ENCODE results near the gene CTCF. TPM values are rescaled to one million over a fixed set of nuclear protein-coding genes. Genes with fewer than 3 reads are reported as not detected.

Gene CTCF
- total RNA-seq, 2 donors from 2014 or later, result 37.0 to 47.3 TPM

DNA sequence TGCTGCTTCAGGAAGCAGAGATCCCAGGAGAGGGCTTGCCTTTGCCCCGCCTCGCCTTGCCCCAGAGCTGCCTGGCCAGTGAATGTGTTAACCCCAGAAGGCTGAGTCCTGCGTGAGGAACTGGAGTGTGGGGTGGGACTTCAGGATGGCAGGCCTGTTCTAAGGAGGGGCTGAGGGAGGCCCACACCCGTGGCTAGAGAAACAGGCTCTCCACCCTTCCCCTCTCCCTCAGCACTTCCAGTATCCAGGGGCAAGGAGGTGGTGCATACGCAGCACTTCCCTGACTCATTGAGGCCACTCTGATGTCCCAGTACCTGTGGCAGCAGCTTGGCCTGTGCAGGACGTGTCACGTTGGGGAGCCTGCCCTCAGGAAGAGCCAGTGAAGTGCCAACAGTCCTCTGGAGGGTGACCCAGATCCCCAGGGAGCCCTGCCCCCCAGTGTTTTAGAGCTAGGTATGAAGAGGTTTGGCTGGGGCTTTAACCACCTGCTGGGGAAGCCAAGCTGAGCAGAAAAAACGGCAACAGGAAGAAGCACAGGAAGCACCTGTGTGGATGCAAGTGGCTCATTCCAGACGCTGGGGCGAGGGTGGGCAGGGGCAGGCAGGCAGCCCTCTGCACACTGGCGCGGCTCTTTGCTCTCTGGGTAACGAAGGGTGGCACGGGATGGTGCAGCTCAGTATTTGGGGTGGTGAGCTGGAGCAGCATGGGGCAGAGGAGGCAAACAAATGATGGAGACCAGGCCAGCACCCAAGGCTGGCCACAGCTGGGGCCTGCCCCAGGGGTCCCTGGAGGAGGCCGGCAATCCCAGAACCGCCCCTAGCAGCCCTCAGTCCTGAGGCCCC is 14.7 kb upstream of the CTCF start:
- no peaks in the 10 kb centered on the region for H3K27me3 ChIP-seq
- intact Hi-C loops (cut with DNase I), result loop anchor here (10.0 kb wide), 1 partner anchor 107 kb away; no protein-coding TSS in a partner anchor
- peak overlapping the region; percentile 18 to 38 for H3K9ac ChIP-seq (ENCODE audit: low read depth in 2 of 2, low read length in 2 of 2)
- peaks cover 5% of the 10 kb centered on the region for H3K4me1 ChIP-seq
- H3K4me3 ChIP-seq, result no peak overlapping the region
- peak overlapping the region; percentile 14 for H3K27ac ChIP-seq
- H3K36me3 ChIP-seq, result no peaks in the 10 kb centered on the region
- TF ChIP-seq, protein P1, sequence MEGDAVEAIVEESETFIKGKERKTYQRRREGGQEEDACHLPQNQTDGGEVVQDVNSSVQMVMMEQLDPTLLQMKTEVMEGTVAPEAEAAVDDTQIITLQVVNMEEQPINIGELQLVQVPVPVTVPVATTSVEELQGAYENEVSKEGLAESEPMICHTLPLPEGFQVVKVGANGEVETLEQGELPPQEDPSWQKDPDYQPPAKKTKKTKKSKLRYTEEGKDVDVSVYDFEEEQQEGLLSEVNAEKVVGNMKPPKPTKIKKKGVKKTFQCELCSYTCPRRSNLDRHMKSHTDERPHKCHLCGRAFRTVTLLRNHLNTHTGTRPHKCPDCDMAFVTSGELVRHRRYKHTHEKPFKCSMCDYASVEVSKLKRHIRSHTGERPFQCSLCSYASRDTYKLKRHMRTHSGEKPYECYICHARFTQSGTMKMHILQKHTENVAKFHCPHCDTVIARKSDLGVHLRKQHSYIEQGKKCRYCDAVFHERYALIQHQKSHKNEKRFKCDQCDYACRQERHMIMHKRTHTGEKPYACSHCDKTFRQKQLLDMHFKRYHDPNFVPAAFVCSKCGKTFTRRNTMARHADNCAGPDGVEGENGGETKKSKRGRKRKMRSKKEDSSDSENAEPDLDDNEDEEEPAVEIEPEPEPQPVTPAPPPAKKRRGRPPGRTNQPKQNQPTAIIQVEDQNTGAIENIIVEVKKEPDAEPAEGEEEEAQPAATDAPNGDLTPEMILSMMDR (IDR thresholded peaks at IDR 0.05), result no peak
- H3K9me3 ChIP-seq, result no peaks in the 10 kb centered on the region
- DNase-seq, result peak; percentile 48

- H3K36me3 ChIP-seq, result no peaks in the 10 kb centered on the region
- TF ChIP-seq, protein P1 (IDR thresholded peaks at IDR 0.05), result no peak
- H3K9ac ChIP-seq (ENCODE audit: low read depth in 2 of 2, low read length in 2 of 2), result peak overlapping the region in 1 of 2 donors; percentile 35
- no peaks in the 10 kb centered on the region for H3K9me3 ChIP-seq
- H3K4me1 ChIP-seq, result peaks cover 5% of the 10 kb centered on the region
- DNase-seq, result no peak
- H3K27ac ChIP-seq, result peak overlapping the region; percentile 14
- intact Hi-C loops (cut with DNase I), result loop anchor here (10.0 kb wide), 1 partner anchor 106 kb away; no protein-coding TSS in a partner anchor
- H3K4me3 ChIP-seq, result no peak overlapping the region
- H3K27me3 ChIP-seq, result no peaks in the 10 kb centered on the region
These were observed 13.8 kb upstream of the CTCF start for GRCh38 chr16:67548265-67549126.

- Histone ChIP-seq H3K4me3 (no peak overlapping the region), H3K9ac (ENCODE audit: low read depth in 2 of 2, low read length in 2 of 2) (no peak overlapping the region), H3K27ac (no peak overlapping the region), H3K27me3 (no peaks in the 10 kb centered on the region), H3K9me3 (no peaks in the 10 kb centered on the region), H3K4me1 (peaks cover 5% of the 10 kb centered on the region), H3K36me3 (no peaks in the 10 kb centered on the region)
- intact Hi-C loops (cut with DNase I), result loop anchor here (10.0 kb wide), 1 partner anchor 106 kb away; no protein-coding TSS in a partner anchor
- DNase-seq, result no peak
- TF ChIP-seq, protein P1 (IDR thresholded peaks at IDR 0.05), result no peak
These were observed 13.1 kb upstream of the CTCF start for GRCh38 chr16:67549240-67549639.

GRCh38 chr16:67549936-67550335 is 12.4 kb upstream of the CTCF start:
- Histone ChIP-seq H3K27me3 (no peaks in the 10 kb centered on the region), H3K9me3 (no peaks in the 10 kb centered on the region), H3K27ac (no peak overlapping the region), H3K4me3 (no peak overlapping the region), H3K36me3 (no peaks in the 10 kb centered on the region), H3K4me1 (peaks cover 5% of the 10 kb centered on the region), H3K9ac (ENCODE audit: low read depth in 2 of 2, low read length in 2 of 2) (no peak overlapping the region)
- DNase-seq, result no peak
- TF ChIP-seq, protein P1 (IDR thresholded peaks at IDR 0.05), result no peak
- intact Hi-C loops (cut with DNase I), result loop anchor here (10.0 kb wide), 1 partner anchor 105 kb away; no protein-coding TSS in a partner anchor

DNA sequence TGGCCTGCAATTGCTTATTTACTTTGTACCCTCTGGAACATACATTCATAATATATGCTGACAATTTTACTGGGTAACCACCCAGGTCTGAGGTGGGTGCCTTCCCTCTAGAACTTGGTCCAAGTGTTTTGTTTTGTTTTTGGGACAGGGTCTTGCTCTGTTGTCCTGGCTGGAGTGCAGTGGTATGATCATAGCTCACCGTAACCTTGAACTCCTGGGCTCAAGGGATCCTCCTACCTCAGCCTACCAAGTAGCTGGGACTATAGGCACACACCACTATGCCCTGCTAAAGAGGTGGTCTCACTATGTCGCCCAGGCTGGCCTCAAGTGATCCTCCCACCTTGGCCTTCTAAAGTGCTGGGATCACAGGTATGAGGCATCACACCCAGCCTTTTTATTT is 11.2 kb upstream of the CTCF start:
- Histone ChIP-seq H3K4me1 (peaks cover 5% of the 10 kb centered on the region), H3K9me3 (no peaks in the 10 kb centered on the region), H3K27ac (no peak overlapping the region), H3K27me3 (no peaks in the 10 kb centered on the region), H3K9ac (ENCODE audit: low read depth in 2 of 2, low read length in 2 of 2) (no peak overlapping the region), H3K4me3 (no peak overlapping the region), H3K36me3 (no peaks in the 10 kb centered on the region)
- no peak for DNase-seq
- intact Hi-C loops (cut with DNase I), result no loop called here
- TF ChIP-seq, protein P1 (IDR thresholded peaks at IDR 0.05), result no peak
